ENCODE data around the gene AIDA.

- TF ChIP-seq, protein P1, sequence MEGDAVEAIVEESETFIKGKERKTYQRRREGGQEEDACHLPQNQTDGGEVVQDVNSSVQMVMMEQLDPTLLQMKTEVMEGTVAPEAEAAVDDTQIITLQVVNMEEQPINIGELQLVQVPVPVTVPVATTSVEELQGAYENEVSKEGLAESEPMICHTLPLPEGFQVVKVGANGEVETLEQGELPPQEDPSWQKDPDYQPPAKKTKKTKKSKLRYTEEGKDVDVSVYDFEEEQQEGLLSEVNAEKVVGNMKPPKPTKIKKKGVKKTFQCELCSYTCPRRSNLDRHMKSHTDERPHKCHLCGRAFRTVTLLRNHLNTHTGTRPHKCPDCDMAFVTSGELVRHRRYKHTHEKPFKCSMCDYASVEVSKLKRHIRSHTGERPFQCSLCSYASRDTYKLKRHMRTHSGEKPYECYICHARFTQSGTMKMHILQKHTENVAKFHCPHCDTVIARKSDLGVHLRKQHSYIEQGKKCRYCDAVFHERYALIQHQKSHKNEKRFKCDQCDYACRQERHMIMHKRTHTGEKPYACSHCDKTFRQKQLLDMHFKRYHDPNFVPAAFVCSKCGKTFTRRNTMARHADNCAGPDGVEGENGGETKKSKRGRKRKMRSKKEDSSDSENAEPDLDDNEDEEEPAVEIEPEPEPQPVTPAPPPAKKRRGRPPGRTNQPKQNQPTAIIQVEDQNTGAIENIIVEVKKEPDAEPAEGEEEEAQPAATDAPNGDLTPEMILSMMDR (IDR thresholded peaks at IDR 0.05; ENCODE audit: poor library complexity): no peak
- TF ChIP-seq EZH2 (IDR thresholded peaks at IDR 0.05; ENCODE audit: borderline replicate concordance): no peak
Measured at GRCh38 chr1:222643938-222644635, 68.2 kb downstream of the AIDA start.

Data from hepatocyte (in vitro differentiated cells).